HepG2 (cell line): Measurements from ENCODE around the gene PYY. TPM values are rescaled to one million over a fixed set of nuclear protein-coding genes. Genes with fewer than 3 reads are reported as not detected.

ENCODE experiments used
- BHLHE40 ChIP-seq: IDR thresholded peaks from 2 replicates; pipeline ENCODE4 v1.6.1; 2011; ENCODE audit warnings: low read length, improper control_type of control experiment
- FOXK2 ChIP-seq: fragments of 450-650 bp; IDR thresholded peaks from 2 replicates; pipeline ENCODE4 v1.6.1; 2016
- MIXL1 ChIP-seq: IDR thresholded peaks from 2 replicates; pipeline ENCODE4 v1.6.1; 2016
- NCOR1 ChIP-seq: fragments of 200-600 bp; sonication (generic); IDR thresholded peaks from 2 replicates; pipeline ENCODE4 v1.7.0; 2017; ENCODE audit warnings: antibody characterized with exemption, low read length, borderline replicate concordance
- NFIC ChIP-seq: IDR thresholded peaks from 2 replicates; pipeline ENCODE4 v1.6.1; 2012; ENCODE audit warnings: mild to moderate bottlenecking, low read length, inconsistent platforms
- POGZ ChIP-seq: sonication (generic); formaldehyde crosslinking; IDR thresholded peaks from 2 replicates; pipeline ENCODE4 v1.4.0; 2020; ENCODE audit warnings: mild to moderate bottlenecking, missing genetic modification reagents
- PPARG ChIP-seq: conservative IDR thresholded peaks from 2 replicates; pipeline ENCODE4 v1.6.1; 2016; ENCODE audit warnings: missing biosample characterization, missing genetic modification reagents
- RARA ChIP-seq: IDR thresholded peaks from 2 replicates; pipeline ENCODE4 v1.6.1; 2016; ENCODE audit warnings: missing genetic modification reagents, missing compliant biosample characterization
- TBX2 ChIP-seq: sonication (generic); formaldehyde crosslinking; IDR thresholded peaks from 2 replicates; pipeline ENCODE4 v1.5.0; 2020; ENCODE audit warnings: missing genetic modification reagents, mild to moderate bottlenecking, borderline replicate concordance
- ZFP90 ChIP-seq: sonication (generic); formaldehyde crosslinking; IDR thresholded peaks from 2 replicates; pipeline ENCODE4 v1.8.0; 2022; ENCODE audit warnings: missing genetic modification reagents, mild to moderate bottlenecking, inconsistent platforms, borderline replicate concordance
- ZNF121 ChIP-seq: sonication (generic); formaldehyde crosslinking; IDR thresholded peaks from 2 replicates; pipeline ENCODE4 v1.5.0; 2020; ENCODE audit warnings: mild to moderate bottlenecking, missing genetic modification reagents
- ZNF124 ChIP-seq: sonication (generic); formaldehyde crosslinking; IDR thresholded peaks from 2 replicates; pipeline ENCODE4 v1.4.0; 2020; ENCODE audit warnings: missing genetic modification reagents
- ZNF564 ChIP-seq: sonication (generic); formaldehyde crosslinking; IDR thresholded peaks from 2 replicates; pipeline ENCODE4 v1.8.1; 2023; ENCODE audit warnings: mild to moderate bottlenecking, missing genetic modification reagents
- ZNF724P ChIP-seq: sonication (generic); formaldehyde crosslinking; IDR thresholded peaks from 2 replicates; pipeline ENCODE4 v1.8.0; 2022; ENCODE audit warnings: missing genetic modification reagents, borderline replicate concordance
- ZNF788 ChIP-seq: sonication (generic); formaldehyde crosslinking; IDR thresholded peaks from 2 replicates; pipeline ENCODE4 v1.5.0; 2020; ENCODE audit warnings: mild to moderate bottlenecking, missing genetic modification reagents, borderline replicate concordance
- ZSCAN29 ChIP-seq: sonication (generic); formaldehyde crosslinking; conservative IDR thresholded peaks from 2 replicates; pipeline ENCODE4 v1.4.0; 2020; ENCODE audit warnings: mild to moderate bottlenecking, missing genetic modification reagents
- polyA plus RNA-seq, 8 experiments: library from polyadenylated mRNA; depleted of rRNA in 3 of 8; stranded (reverse) in 7 of 8; unstranded in 1 of 8; fragments of >200 nt; fragmentation: Illumina TruSeq in 4 of 8; extraction: Trizol in 4 of 8; gene quantifications; 2 replicates each; pipeline versions ENCODE4 v1.2.1 to v1.2.3, GENCODE V29; 2011 to 2016; ENCODE audit warnings: low read depth in 4 of 8, missing spikeins in 1 of 8, mixed read lengths in 1 of 8; ENCODE audit not compliant: insufficient read depth in 1 of 8
- total RNA-seq, 5 experiments: library from RNA; depleted of rRNA; stranded (reverse); fragments of >200 nt; fragmentation: Illumina TruSeq; extraction: Trizol; gene quantifications; 2 replicates each; pipeline ENCODE4 v1.2.3, GENCODE V29; 2016; ENCODE audit warnings: low read depth in 1 of 5
- TF ChIP-seq, protein P1 (sequence below): sonication (generic); formaldehyde crosslinking; conservative IDR thresholded peaks from 2 replicates; pipeline ENCODE4 v1.4.0; 2020; ENCODE audit warnings: missing genetic modification reagents
- TF ChIP-seq, protein P2 (sequence below): sonication (generic); formaldehyde crosslinking; IDR thresholded peaks from 2 replicates; pipeline ENCODE4 v1.5.1; 2020; ENCODE audit warnings: missing genetic modification reagents, mild to moderate bottlenecking, borderline replicate concordance
- TF ChIP-seq, protein P3 (sequence below): sonication (generic); formaldehyde crosslinking; IDR thresholded peaks from 2 replicates; pipeline ENCODE4 v1.8.0; 2022; ENCODE audit warnings: mild to moderate bottlenecking, missing genetic modification reagents, borderline replicate concordance
- TF ChIP-seq, protein P4 (sequence below): sonication (generic); formaldehyde crosslinking; IDR thresholded peaks from 2 replicates; pipeline ENCODE4 v1.5.0; 2020; ENCODE audit warnings: mild to moderate bottlenecking, missing genetic modification reagents, borderline replicate concordance

The PYY gene
- total and polyA plus RNA-seq, 2 of the 13 experiments (the other 11 are each of a cell fraction or from before 2014, with no cell fraction given), result 0.25 TPM; not detected in 1

DNA sequence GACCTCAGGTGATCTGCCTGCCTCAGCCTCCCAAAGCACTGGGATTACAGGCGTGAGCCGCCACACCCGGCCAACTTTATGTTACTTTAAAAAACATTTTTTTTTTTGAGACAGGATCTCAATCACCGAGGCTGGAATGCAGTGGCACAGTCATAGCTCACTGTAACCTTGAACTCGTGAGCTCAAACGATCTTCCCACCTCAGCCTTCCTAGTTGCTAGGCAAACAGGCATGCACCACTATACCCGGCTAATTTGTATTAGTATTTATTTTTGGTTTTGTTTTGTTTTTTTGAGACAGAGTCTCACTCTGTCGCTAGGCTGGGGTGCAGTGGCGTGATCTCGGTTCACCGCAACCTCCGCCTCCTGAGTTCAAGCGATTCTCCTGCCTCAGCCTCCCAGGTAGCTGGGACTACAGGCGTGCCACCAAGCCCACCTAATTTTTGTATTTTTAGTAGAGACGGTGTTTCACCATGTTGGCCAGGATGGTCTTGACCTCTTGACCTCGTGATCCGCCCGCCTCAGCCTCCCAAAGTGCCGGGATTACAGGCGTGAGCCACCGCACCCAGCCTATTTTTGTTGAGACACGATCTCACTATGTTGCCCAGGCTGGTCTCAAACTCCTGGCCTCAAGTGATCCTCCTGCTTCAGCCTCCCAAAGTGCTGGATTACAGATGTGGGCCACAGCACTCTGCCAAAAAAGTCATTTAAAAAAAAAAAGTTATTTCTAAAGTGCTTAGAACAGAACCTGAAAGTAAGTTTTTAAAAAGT is 18.9 kb upstream of the PYY start (continued):
- TF ChIP-seq, protein P1, sequence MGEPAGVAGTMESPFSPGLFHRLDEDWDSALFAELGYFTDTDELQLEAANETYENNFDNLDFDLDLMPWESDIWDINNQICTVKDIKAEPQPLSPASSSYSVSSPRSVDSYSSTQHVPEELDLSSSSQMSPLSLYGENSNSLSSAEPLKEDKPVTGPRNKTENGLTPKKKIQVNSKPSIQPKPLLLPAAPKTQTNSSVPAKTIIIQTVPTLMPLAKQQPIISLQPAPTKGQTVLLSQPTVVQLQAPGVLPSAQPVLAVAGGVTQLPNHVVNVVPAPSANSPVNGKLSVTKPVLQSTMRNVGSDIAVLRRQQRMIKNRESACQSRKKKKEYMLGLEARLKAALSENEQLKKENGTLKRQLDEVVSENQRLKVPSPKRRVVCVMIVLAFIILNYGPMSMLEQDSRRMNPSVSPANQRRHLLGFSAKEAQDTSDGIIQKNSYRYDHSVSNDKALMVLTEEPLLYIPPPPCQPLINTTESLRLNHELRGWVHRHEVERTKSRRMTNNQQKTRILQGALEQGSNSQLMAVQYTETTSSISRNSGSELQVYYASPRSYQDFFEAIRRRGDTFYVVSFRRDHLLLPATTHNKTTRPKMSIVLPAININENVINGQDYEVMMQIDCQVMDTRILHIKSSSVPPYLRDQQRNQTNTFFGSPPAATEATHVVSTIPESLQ (CRISPR knock-in tag), result 0 out of 2 replicates have a peak, but pooled peaks have one; percentile 26
- TF ChIP-seq, protein P2, sequence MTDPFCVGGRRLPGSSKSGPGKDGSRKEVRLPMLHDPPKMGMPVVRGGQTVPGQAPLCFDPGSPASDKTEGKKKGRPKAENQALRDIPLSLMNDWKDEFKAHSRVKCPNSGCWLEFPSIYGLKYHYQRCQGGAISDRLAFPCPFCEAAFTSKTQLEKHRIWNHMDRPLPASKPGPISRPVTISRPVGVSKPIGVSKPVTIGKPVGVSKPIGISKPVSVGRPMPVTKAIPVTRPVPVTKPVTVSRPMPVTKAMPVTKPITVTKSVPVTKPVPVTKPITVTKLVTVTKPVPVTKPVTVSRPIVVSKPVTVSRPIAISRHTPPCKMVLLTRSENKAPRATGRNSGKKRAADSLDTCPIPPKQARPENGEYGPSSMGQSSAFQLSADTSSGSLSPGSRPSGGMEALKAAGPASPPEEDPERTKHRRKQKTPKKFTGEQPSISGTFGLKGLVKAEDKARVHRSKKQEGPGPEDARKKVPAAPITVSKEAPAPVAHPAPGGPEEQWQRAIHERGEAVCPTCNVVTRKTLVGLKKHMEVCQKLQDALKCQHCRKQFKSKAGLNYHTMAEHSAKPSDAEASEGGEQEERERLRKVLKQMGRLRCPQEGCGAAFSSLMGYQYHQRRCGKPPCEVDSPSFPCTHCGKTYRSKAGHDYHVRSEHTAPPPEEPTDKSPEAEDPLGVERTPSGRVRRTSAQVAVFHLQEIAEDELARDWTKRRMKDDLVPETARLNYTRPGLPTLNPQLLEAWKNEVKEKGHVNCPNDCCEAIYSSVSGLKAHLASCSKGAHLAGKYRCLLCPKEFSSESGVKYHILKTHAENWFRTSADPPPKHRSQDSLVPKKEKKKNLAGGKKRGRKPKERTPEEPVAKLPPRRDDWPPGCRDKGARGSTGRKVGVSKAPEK (CRISPR knock-in tag), result peak; percentile 94; the same call in 1 of the 2 replicates
- peak; percentile 87 for TF ChIP-seq TBX2 (CRISPR knock-in tag)
- TF ChIP-seq MIXL1, result peak; percentile 75; the same call in 1 of the 2 replicates
- peak; percentile 100 for TF ChIP-seq ZFP90 (CRISPR knock-in tag)
- TF ChIP-seq, protein P3, sequence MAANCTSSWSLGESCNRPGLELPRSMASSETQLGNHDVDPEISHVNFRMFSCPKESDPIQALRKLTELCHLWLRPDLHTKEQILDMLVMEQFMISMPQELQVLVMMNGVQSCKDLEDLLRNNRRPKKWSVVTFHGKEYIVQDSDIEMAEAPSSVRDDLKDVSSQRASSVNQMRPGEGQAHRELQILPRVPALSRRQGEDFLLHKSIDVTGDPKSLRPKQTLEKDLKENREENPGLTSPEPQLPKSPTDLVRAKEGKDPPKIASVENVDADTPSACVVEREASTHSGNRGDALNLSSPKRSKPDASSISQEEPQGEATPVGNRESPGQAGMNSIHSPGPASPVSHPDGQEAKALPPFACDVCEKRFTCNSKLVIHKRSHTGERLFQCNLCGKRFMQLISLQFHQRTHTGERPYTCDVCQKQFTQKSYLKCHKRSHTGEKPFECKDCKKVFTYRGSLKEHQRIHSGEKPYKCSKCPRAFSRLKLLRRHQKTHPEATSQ (CRISPR knock-in tag), result peak; percentile 26; the same call in 1 of the 2 replicates
- TF ChIP-seq ZSCAN29 (CRISPR knock-in tag), result 0 out of 2 replicates have a peak, but pooled peaks have one; percentile 17
- TF ChIP-seq RARA (CRISPR knock-in tag), result peak; percentile 88
- TF ChIP-seq, protein P4, sequence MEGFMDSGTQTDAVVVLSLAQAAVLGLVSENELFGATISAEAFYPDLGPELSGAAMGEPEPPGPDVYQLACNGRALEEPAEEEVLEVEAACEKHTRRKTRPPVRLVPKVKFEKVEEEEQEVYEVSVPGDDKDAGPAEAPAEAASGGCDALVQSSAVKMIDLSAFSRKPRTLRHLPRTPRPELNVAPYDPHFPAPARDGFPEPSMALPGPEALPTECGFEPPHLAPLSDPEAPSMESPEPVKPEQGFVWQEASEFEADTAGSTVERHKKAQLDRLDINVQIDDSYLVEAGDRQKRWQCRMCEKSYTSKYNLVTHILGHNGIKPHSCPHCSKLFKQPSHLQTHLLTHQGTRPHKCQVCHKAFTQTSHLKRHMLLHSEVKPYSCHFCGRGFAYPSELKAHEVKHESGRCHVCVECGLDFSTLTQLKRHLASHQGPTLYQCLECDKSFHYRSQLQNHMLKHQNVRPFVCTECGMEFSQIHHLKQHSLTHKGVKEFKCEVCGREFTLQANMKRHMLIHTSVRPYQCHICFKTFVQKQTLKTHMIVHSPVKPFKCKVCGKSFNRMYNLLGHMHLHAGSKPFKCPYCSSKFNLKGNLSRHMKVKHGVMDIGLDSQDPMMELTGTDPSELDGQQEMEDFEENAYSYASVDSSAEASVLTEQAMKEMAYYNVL (CRISPR knock-in tag), result peak; percentile 64; the same call in 1 of the 2 replicates
- peak; percentile 59 for TF ChIP-seq PPARG (CRISPR knock-in tag)
- TF ChIP-seq BHLHE40, result peak; percentile 55
- TF ChIP-seq FOXK2, result 0 out of 2 replicates have a peak, but pooled peaks have one; percentile 34
- peak; percentile 52; the same call in 1 of the 2 replicates for TF ChIP-seq NCOR1
- TF ChIP-seq ZNF788, result peak; percentile 30; the same call in 1 of the 2 replicates
- TF ChIP-seq ZNF724P (CRISPR knock-in tag), result peak; percentile 15; the same call in 1 of the 2 replicates
- peak; percentile 55; the same call in 1 of the 2 replicates for TF ChIP-seq POGZ (CRISPR knock-in tag)
- peak; percentile 26; the same call in 1 of the 2 replicates for TF ChIP-seq ZNF124 (CRISPR knock-in tag)
- peak; percentile 15; the same call in 1 of the 2 replicates for TF ChIP-seq NFIC
- TF ChIP-seq ZNF564, result peak; percentile 43; the same call in 1 of the 2 replicates
- TF ChIP-seq ZNF121, result peak; percentile 84
